HCT116 (cell line): ENCODE measurements around the gene CSF2RB. TPM values are rescaled to one million over a fixed set of nuclear protein-coding genes. Genes with fewer than 3 reads are reported as not detected.

Experiments used
- ATAC-seq: fragments of 200-7000 bp; cut with Tn5 transposase; 2 replicates; pipeline ENCODE4 v1.9.1; 2020; ENCODE audit warnings: mild to moderate bottlenecking, moderate library complexity
- BruUV-seq: library from RNA; stranded (reverse); fragments of 400-500 nt; replicated peaks from 2 replicates; lab custom pipeline; 2021; lab: Mats Ljungman, UMichigan
- CTCF ChIA-PET: fragments of 300-600 bp; sonication (Branson Sonifier 250); formaldehyde crosslinking; loops from one replicate; lab custom pipeline; 2021; ENCODE audit warnings: antibody characterized with exemption; lab: Charles Lee
- POLR2A ChIA-PET: fragments of 300-600, 350-600 bp; sonication (Branson Sonifier 250); formaldehyde crosslinking; loops from one replicate; lab custom pipeline; 2021; ENCODE audit warnings: antibody characterized with exemption; lab: Charles Lee
- RAD21 ChIA-PET, 2 experiments: fragments of 300-600 bp; sonication (Branson Sonifier 250); formaldehyde crosslinking; loops; one replicate each; lab custom pipeline; 2023; ENCODE audit warnings: low total read pairs in 2 of 2; ENCODE audit not compliant: uncharacterized antibody in 2 of 2, unreplicated experiment in 2 of 2, low non-redundant PET in 1 of 2; lab: Charles Lee
- DNase-seq: peaks from one replicate; pipeline ENCODE4 v3.0.0-alpha.2; 2010; ENCODE audit warnings: low read depth, low spot score
- H2AFZ ChIP-seq: fragments of 200-600 bp; shearing (Covaris generic), sonication (generic); 2 replicates; pipeline ENCODE4 v1.6.1; 2017; ENCODE audit warnings: low read depth, mixed run types, mixed read lengths, antibody characterized with exemption, low read length; ENCODE audit not compliant: poor library complexity, severe bottlenecking
- H3K27ac ChIP-seq: 2 replicates; pipeline ENCODE4 v1.5.1; 2012; ENCODE audit warnings: low read depth, low read length
- H3K27me3 ChIP-seq: fragments of 200-600 bp; sonication (generic); 2 replicates; pipeline ENCODE4 v1.6.1; 2016; ENCODE audit warnings: mixed run types, low read length, mixed read lengths; ENCODE audit not compliant: insufficient read depth
- H3K36me3 ChIP-seq, 2 experiments: fragments of 200-500 bp in 1 of 2; fragments of 200-600 bp in 1 of 2; sonication (Bioruptor generic) in 1 of 2; sonication (generic) in 1 of 2; 2 replicates each; pipeline versions ENCODE4 v1.5.1 to v1.6.1; 2014 to 2016; ENCODE audit warnings: low read length in 2 of 2, inconsistent platforms in 1 of 2, mixed read lengths in 1 of 2, mixed run types in 1 of 2; ENCODE audit not compliant: insufficient read depth in 2 of 2, control insufficient read depth in 1 of 2
- H3K4me1 ChIP-seq, 2 experiments: fragments of 200-600 bp in 1 of 2; sonication (generic) in 1 of 2; 2 replicates each; pipeline versions ENCODE4 v1.5.1 to v1.6.1; 2012 to 2017; ENCODE audit warnings: low read length in 2 of 2, inconsistent platforms in 1 of 2, mild to moderate bottlenecking in 1 of 2, mixed read lengths in 1 of 2, mixed run types in 1 of 2, moderate library complexity in 1 of 2; ENCODE audit not compliant: insufficient read depth in 2 of 2, control insufficient read depth in 1 of 2
- H3K4me2 ChIP-seq: fragments of 200-600 bp; sonication (generic); 2 replicates; pipeline ENCODE4 v1.6.1; 2017; ENCODE audit warnings: mixed run types, low read length, mixed read lengths
- H3K4me3 ChIP-seq, 2 experiments: fragments of 200-600 bp in 1 of 2; sonication (generic) in 1 of 2; replicated peaks in 1 of 2; 2 replicates each; pipeline ENCODE4 v1.5.1; 2011 to 2016; ENCODE audit warnings: low read length in 2 of 2, control low read depth in 1 of 2, low read depth in 1 of 2, mild to moderate bottlenecking in 1 of 2, mixed read lengths in 1 of 2, mixed run types in 1 of 2
- H3K79me2 ChIP-seq: fragments of 200-600 bp; sonication (generic); 2 replicates; pipeline ENCODE4 v1.6.1; 2017; ENCODE audit warnings: mild to moderate bottlenecking, mixed run types, low read length, moderate library complexity, mixed read lengths; ENCODE audit not compliant: insufficient read depth
- H3K9ac ChIP-seq: fragments of 200-600 bp; sonication (generic); 2 replicates; pipeline ENCODE4 v1.6.1; 2016; ENCODE audit warnings: low read length, mixed read lengths
- H3K9me2 ChIP-seq: fragments of 200-600 bp; sonication (generic), shearing (Covaris generic); 2 replicates; pipeline ENCODE4 v1.6.1; 2017; ENCODE audit warnings: mixed run types, mild to moderate bottlenecking, moderate library complexity; ENCODE audit not compliant: insufficient read depth
- H3K9me3 ChIP-seq, 2 experiments: fragments of 200-500 bp in 1 of 2; fragments of 200-600 bp in 1 of 2; sonication (Bioruptor generic) in 1 of 2; sonication (generic) in 1 of 2; 2 replicates each; pipeline ENCODE4 v1.6.1; 2014 to 2017; ENCODE audit warnings: low read length in 2 of 2, mixed read lengths in 2 of 2, inconsistent platforms in 1 of 2, low read depth in 1 of 2, mild to moderate bottlenecking in 1 of 2, mixed run types in 1 of 2, moderate library complexity in 1 of 2; ENCODE audit not compliant: control insufficient read depth in 1 of 2, insufficient read depth in 1 of 2
- H4K20me1 ChIP-seq: fragments of 200-600 bp; sonication (generic), shearing (Covaris generic); 2 replicates; pipeline ENCODE4 v1.6.1; 2017; ENCODE audit warnings: mixed run types, mild to moderate bottlenecking, moderate library complexity; ENCODE audit not compliant: insufficient read depth
- CBX3 ChIP-seq: IDR thresholded peaks from 2 replicates; pipeline ENCODE4 v1.6.1; 2012; ENCODE audit warnings: low read depth
- EGR1 ChIP-seq: IDR thresholded peaks from 2 replicates; pipeline ENCODE4 v1.6.1; 2012; ENCODE audit warnings: low read depth
- EZH2phosphoT487 ChIP-seq: fragments of 200-600 bp; IDR thresholded peaks from 2 replicates; pipeline ENCODE4 v1.6.1; 2018; ENCODE audit warnings: antibody characterized with exemption, borderline replicate concordance
- JUND ChIP-seq: IDR thresholded peaks from 2 replicates; pipeline ENCODE4 v1.6.1; 2012
- POLR2A ChIP-seq: IDR thresholded peaks from 2 replicates; pipeline ENCODE4 v1.7.0; 2011; ENCODE audit warnings: borderline replicate concordance; ENCODE audit not compliant: insufficient read depth, insufficient read length; ENCODE audit errors: extremely low read depth
- POLR2AphosphoS5 ChIP-seq: IDR thresholded peaks from 2 replicates; pipeline ENCODE4 v1.6.1; 2011; ENCODE audit warnings: mild to moderate bottlenecking, low read depth, low read length, moderate library complexity
- SRF ChIP-seq: IDR thresholded peaks from 2 replicates; pipeline ENCODE4 v1.6.1; 2012; ENCODE audit warnings: low read depth
- intact Hi-C: fragments of 100-400 bp; cut with micrococcal nuclease; formaldehyde crosslinking; loops from 2 replicates; pipeline ENCODE4 v1.10.0; 2022
- total RNA-seq: library from RNA; stranded (reverse); gene quantifications from one replicate; pipeline ENCODE4 v1.2.1, GENCODE V29; 2021; ENCODE audit not compliant: unreplicated experiment
- TF ChIP-seq, protein P1 (sequence below), 3 experiments: fragments of 200-600 bp in 1 of 3; sonication (generic) in 1 of 3; IDR thresholded peaks in 2 of 3; conservative IDR thresholded peaks in 1 of 3; 2 replicates each; pipeline ENCODE4 v1.5.1; 2012 to 2017; ENCODE audit warnings: low read depth in 2 of 3, low read length in 2 of 3, antibody characterized with exemption in 1 of 3, borderline replicate concordance in 1 of 3, control low read depth in 1 of 3, mild to moderate bottlenecking in 1 of 3, mixed read lengths in 1 of 3, mixed run types in 1 of 3, moderate library complexity in 1 of 3; ENCODE audit not compliant: insufficient read depth in 1 of 3
- TF ChIP-seq, protein P2 (sequence below): IDR thresholded peaks from 2 replicates; pipeline ENCODE4 v1.6.1; 2011; ENCODE audit warnings: mild to moderate bottlenecking, low read length, moderate library complexity; ENCODE audit not compliant: insufficient replicate concordance; ENCODE audit errors: extremely low read depth

Gene CSF2RB
- total RNA-seq, 1 experiment from 2014 or later: 0.10 TPM

DNA sequence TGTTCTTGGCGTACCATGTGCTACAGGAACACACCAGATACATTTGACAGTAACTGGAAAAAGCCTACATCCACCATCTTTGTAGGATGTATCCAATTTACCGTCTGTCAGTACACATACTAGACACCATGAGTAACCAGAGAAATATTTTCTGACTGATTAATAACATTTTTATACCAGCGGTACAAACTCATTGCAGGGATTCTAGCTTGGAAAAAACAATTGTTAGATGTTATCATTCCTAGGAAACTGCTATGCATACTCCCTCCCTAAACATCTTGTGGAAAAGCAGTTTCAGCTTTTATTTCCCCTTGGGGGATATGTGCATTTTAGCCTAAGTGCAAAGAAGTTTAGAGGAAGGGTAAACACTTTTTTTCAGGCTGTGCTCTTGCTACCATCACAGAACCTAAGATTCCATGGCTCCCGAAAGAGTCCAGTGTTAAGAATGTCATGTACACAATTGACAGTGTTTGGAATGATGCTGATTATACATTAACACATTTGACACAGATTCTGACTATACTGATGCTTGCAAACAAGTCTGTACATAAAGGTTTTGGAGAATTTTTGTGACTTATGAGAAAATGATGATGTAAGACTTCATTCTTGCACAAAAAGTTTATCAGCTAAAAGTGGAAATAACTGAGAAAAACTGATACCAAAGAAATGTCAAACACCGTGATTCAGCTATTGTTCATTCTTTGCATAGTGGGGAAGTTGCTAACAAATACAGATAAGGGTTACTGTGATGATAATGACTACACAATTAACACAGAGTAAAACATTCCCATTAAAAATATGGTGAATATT lies 28.9 kb upstream of the CSF2RB start (continued):
- no peak for TF ChIP-seq CBX3
- TF ChIP-seq POLR2A: no peak
- TF ChIP-seq EGR1: no peak
- TF ChIP-seq POLR2AphosphoS5: no peak
- TF ChIP-seq, protein P1, sequence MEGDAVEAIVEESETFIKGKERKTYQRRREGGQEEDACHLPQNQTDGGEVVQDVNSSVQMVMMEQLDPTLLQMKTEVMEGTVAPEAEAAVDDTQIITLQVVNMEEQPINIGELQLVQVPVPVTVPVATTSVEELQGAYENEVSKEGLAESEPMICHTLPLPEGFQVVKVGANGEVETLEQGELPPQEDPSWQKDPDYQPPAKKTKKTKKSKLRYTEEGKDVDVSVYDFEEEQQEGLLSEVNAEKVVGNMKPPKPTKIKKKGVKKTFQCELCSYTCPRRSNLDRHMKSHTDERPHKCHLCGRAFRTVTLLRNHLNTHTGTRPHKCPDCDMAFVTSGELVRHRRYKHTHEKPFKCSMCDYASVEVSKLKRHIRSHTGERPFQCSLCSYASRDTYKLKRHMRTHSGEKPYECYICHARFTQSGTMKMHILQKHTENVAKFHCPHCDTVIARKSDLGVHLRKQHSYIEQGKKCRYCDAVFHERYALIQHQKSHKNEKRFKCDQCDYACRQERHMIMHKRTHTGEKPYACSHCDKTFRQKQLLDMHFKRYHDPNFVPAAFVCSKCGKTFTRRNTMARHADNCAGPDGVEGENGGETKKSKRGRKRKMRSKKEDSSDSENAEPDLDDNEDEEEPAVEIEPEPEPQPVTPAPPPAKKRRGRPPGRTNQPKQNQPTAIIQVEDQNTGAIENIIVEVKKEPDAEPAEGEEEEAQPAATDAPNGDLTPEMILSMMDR (IDR thresholded peaks at IDR 0.05 in 2 of 3, conservative IDR thresholded peaks at IDR 0.05 in 1 of 3; ENCODE audit: borderline replicate concordance in 1 of 3, insufficient read depth in 1 of 3, low read depth in 2 of 3, low read length in 2 of 3): no peak
- no peak for TF ChIP-seq JUND

DNA sequence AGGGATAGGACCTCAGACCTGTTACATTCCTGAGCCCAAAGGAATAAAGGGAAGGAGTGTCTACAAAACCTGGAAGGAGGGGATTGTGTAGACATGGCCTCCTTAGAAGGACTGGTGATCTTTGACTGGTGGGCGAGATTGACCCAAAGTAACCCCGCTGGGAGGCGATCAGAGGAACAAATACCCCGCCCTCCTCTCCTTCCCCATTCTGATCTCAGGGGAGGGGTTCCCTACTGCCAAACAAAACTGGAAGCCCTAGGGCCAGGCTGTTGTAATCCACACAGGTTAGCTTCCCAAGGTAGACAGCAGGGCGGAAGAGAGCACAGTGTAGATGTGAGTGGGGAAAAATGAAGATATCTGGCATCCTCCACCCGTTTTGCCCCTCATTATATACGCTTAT lies 28.0 kb upstream of the CSF2RB start:
- Histone ChIP-seq H3K4me3 (no peak overlapping the region), H3K27me3 (peaks cover 5% of the 10 kb centered on the region; the same call in 1 of the 2 replicates), H2AFZ (no peak overlapping the region), H3K4me1 (no peaks in the 10 kb centered on the region), H4K20me1 (no peaks in the 10 kb centered on the region), H3K27ac (no peak overlapping the region), H3K9me2 (no peaks in the 10 kb centered on the region), H3K4me2 (no peak overlapping the region), H3K9ac (no peak overlapping the region), H3K36me3 (no peaks in the 10 kb centered on the region), H3K9me3 (no peaks in the 10 kb centered on the region), H3K79me2 (no peaks in the 10 kb centered on the region)
- ChIA-PET RAD21 (no interaction called here), CTCF (no interaction called here), POLR2A (no interaction called here)
- ATAC-seq (no peak), DNase-seq (no peak)
- intact Hi-C loops: no loop called here
- TF ChIP-seq SRF (no peak), EZH2phosphoT487 (no peak)
- TF ChIP-seq, protein P2, sequence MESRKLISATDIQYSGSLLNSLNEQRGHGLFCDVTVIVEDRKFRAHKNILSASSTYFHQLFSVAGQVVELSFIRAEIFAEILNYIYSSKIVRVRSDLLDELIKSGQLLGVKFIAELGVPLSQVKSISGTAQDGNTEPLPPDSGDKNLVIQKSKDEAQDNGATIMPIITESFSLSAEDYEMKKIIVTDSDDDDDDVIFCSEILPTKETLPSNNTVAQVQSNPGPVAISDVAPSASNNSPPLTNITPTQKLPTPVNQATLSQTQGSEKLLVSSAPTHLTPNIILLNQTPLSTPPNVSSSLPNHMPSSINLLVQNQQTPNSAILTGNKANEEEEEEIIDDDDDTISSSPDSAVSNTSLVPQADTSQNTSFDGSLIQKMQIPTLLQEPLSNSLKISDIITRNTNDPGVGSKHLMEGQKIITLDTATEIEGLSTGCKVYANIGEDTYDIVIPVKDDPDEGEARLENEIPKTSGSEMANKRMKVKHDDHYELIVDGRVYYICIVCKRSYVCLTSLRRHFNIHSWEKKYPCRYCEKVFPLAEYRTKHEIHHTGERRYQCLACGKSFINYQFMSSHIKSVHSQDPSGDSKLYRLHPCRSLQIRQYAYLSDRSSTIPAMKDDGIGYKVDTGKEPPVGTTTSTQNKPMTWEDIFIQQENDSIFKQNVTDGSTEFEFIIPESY: no peak
- no TSS peak for BruUV-seq
